Measurements from ENCODE around the gene BCAS1.

GRCh38 chr20:54047720-54048119, 22.7 kb downstream of the BCAS1 start:
- TF ChIP-seq ZBTB33 (IDR thresholded peaks at IDR 0.05; ENCODE audit: borderline replicate concordance, low read depth) (no peak), FOXM1 (IDR thresholded peaks at IDR 0.05; ENCODE audit: low read depth) (no peak), MAX (IDR thresholded peaks at IDR 0.05; ENCODE audit: low read depth) (no peak), TAF1 (IDR thresholded peaks at IDR 0.05; ENCODE audit: borderline replicate concordance, low read depth, low read length) (no peak), CTCF (IDR thresholded peaks at IDR 0.05) (no peak), MEF2A (IDR thresholded peaks at IDR 0.05; ENCODE audit: borderline replicate concordance, low read depth) (no peak), POLR2AphosphoS5 (IDR thresholded peaks at IDR 0.05; ENCODE audit: low read depth, low read length) (no peak), RAD21 (IDR thresholded peaks at IDR 0.05; ENCODE audit: low read length) (no peak), SMC3 (IDR thresholded peaks at IDR 0.05; ENCODE audit: low read depth, low read length) (no peak), IRF3 (IDR thresholded peaks at IDR 0.05; ENCODE audit: low read depth, low read length) (no peak), YY1 (IDR thresholded peaks at IDR 0.05; ENCODE audit: low read depth) (no peak)

Measured in SK-N-SH (cell line).